ENCODE measurements around the gene DAP. TPM values are rescaled to one million over a fixed set of nuclear protein-coding genes. Genes with fewer than 3 reads are reported as not detected.

Gene DAP
- total RNA-seq, 1 experiment from 2014 or later: 47.7 TPM

DNA sequence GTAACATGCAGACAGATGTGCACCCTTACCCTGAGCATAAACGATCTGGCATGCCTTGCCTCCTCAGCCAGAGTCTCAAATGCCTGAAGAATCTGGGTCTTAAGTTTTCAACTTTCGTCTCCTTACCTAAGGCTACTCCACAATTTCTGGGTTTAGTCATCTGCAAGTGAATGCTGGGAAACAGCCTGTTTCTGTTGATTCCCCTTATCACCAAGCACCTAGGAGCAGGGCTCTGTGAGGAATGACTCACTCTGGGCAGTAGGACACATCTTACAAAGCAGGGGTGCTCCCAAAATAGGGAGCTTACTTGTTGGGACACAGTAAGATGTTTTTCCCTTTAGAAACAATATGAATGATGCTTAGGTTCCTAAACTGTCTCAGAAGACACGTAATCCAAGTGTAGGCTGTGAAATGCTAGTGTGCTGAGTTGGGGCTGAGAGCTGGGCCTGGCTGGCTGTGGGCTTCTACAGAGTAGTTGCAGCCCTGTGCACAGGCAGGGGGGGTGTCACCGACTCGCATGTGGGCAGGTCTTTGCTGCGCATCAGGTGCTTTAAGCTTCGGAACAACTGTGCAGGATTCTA, 58.0 kb downstream of the DAP start:
- CTCF ChIA-PET: interaction anchor here (0.9 to 2.5 kb wide), 5 partner anchors 13 to 407 kb away, joined by 3 to 8 read pairs (median 4); partner anchors contain the start of gene ROPN1L
- DNase-seq (ENCODE audit: low spot score): no peak

More for the DNA sequence above, 58.0 kb downstream of the DAP start:
- ATAC-seq: no peak
- Mint-ChIP-seq H3K4me3 (no peak overlapping the region), H3K27me3 (ENCODE audit: low read depth) (no peaks in the 10 kb centered on the region), H3K27ac (peak overlapping the region; percentile 21; the same call in 1 of the 2 replicates), H3K36me3 (no peaks in the 10 kb centered on the region), H3K9me3 (no peaks in the 10 kb centered on the region), H3K4me1 (peaks cover 50% of the 10 kb centered on the region)
- POLR2A ChIA-PET: no interaction called here
- TF ChIP-seq, protein P1, sequence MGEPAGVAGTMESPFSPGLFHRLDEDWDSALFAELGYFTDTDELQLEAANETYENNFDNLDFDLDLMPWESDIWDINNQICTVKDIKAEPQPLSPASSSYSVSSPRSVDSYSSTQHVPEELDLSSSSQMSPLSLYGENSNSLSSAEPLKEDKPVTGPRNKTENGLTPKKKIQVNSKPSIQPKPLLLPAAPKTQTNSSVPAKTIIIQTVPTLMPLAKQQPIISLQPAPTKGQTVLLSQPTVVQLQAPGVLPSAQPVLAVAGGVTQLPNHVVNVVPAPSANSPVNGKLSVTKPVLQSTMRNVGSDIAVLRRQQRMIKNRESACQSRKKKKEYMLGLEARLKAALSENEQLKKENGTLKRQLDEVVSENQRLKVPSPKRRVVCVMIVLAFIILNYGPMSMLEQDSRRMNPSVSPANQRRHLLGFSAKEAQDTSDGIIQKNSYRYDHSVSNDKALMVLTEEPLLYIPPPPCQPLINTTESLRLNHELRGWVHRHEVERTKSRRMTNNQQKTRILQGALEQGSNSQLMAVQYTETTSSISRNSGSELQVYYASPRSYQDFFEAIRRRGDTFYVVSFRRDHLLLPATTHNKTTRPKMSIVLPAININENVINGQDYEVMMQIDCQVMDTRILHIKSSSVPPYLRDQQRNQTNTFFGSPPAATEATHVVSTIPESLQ (CRISPR knock-in tag; IDR thresholded peaks at IDR 0.05): no peak
- no peak for TF ChIP-seq SMAD4 (CRISPR knock-in tag; IDR thresholded peaks at IDR 0.05)
- no peak for TF ChIP-seq ESRRA (CRISPR knock-in tag; IDR thresholded peaks at IDR 0.05; ENCODE audit: borderline replicate concordance)
- TF ChIP-seq, protein P2, sequence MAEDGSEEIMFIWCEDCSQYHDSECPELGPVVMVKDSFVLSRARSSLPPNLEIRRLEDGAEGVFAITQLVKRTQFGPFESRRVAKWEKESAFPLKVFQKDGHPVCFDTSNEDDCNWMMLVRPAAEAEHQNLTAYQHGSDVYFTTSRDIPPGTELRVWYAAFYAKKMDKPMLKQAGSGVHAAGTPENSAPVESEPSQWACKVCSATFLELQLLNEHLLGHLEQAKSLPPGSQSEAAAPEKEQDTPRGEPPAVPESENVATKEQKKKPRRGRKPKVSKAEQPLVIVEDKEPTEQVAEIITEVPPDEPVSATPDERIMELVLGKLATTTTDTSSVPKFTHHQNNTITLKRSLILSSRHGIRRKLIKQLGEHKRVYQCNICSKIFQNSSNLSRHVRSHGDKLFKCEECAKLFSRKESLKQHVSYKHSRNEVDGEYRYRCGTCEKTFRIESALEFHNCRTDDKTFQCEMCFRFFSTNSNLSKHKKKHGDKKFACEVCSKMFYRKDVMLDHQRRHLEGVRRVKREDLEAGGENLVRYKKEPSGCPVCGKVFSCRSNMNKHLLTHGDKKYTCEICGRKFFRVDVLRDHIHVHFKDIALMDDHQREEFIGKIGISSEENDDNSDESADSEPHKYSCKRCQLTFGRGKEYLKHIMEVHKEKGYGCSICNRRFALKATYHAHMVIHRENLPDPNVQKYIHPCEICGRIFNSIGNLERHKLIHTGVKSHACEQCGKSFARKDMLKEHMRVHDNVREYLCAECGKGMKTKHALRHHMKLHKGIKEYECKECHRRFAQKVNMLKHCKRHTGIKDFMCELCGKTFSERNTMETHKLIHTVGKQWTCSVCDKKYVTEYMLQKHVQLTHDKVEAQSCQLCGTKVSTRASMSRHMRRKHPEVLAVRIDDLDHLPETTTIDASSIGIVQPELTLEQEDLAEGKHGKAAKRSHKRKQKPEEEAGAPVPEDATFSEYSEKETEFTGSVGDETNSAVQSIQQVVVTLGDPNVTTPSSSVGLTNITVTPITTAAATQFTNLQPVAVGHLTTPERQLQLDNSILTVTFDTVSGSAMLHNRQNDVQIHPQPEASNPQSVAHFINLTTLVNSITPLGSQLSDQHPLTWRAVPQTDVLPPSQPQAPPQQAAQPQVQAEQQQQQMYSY (CRISPR knock-in tag; IDR thresholded peaks at IDR 0.05): no peak
- TF ChIP-seq, protein P3, sequence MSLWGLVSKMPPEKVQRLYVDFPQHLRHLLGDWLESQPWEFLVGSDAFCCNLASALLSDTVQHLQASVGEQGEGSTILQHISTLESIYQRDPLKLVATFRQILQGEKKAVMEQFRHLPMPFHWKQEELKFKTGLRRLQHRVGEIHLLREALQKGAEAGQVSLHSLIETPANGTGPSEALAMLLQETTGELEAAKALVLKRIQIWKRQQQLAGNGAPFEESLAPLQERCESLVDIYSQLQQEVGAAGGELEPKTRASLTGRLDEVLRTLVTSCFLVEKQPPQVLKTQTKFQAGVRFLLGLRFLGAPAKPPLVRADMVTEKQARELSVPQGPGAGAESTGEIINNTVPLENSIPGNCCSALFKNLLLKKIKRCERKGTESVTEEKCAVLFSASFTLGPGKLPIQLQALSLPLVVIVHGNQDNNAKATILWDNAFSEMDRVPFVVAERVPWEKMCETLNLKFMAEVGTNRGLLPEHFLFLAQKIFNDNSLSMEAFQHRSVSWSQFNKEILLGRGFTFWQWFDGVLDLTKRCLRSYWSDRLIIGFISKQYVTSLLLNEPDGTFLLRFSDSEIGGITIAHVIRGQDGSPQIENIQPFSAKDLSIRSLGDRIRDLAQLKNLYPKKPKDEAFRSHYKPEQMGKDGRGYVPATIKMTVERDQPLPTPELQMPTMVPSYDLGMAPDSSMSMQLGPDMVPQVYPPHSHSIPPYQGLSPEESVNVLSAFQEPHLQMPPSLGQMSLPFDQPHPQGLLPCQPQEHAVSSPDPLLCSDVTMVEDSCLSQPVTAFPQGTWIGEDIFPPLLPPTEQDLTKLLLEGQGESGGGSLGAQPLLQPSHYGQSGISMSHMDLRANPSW (CRISPR knock-in tag; conservative IDR thresholded peaks at IDR 0.05; ENCODE audit: low read depth): no peak
- TF ChIP-seq TEAD4 (CRISPR knock-in tag; IDR thresholded peaks at IDR 0.05): no peak
- TF ChIP-seq, protein P4, sequence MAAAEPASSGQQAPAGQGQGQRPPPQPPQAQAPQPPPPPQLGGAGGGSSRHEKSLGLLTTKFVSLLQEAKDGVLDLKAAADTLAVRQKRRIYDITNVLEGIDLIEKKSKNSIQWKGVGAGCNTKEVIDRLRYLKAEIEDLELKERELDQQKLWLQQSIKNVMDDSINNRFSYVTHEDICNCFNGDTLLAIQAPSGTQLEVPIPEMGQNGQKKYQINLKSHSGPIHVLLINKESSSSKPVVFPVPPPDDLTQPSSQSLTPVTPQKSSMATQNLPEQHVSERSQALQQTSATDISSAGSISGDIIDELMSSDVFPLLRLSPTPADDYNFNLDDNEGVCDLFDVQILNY (CRISPR knock-in tag; IDR thresholded peaks at IDR 0.05): no peak
- no peak for TF ChIP-seq ZNF232 (CRISPR knock-in tag; IDR thresholded peaks at IDR 0.05)
- no peak for TF ChIP-seq ELF4 (CRISPR knock-in tag; IDR thresholded peaks at IDR 0.05; ENCODE audit: low read depth)
- no peak for TF ChIP-seq RELA (CRISPR knock-in tag; IDR thresholded peaks at IDR 0.05; ENCODE audit: borderline replicate concordance)
- TF ChIP-seq IRF2 (CRISPR knock-in tag; IDR thresholded peaks at IDR 0.05; ENCODE audit: borderline replicate concordance, low read depth): no peak
- TF ChIP-seq ZNF121 (CRISPR knock-in tag; IDR thresholded peaks at IDR 0.05): no peak
- no peak for TF ChIP-seq TEAD1 (CRISPR knock-in tag; IDR thresholded peaks at IDR 0.05)
- no peak for TF ChIP-seq RORB (CRISPR knock-in tag; IDR thresholded peaks at IDR 0.05)
- TF ChIP-seq, protein P5, sequence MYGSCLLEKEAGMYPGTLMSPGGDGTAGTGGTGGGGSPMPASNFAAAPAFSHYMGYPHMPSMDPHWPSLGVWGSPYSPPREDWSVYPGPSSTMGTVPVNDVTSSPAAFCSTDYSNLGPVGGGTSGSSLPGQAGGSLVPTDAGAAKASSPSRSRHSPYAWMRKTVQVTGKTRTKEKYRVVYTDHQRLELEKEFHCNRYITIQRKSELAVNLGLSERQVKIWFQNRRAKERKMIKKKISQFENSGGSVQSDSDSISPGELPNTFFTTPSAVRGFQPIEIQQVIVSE (CRISPR knock-in tag; IDR thresholded peaks at IDR 0.05; ENCODE audit: borderline replicate concordance): no peak
- no peak for TF ChIP-seq SP1 (CRISPR knock-in tag; conservative IDR thresholded peaks at IDR 0.05)
